GM21786 (cell line): ENCODE data around the gene ATP5F1A.
"Not testable (repeated sequence)": the region's sequence is repeated elsewhere in the genome, so short reads cannot be mapped to it uniquely, and the experiment has no call there.

Experiments
- ATAC-seq: cut with Tn5 transposase; IDR thresholded peaks from one replicate; pipeline ENCODE4 v1.9.1; 2021; ENCODE audit not compliant: unreplicated experiment

The ATP5F1A gene

GRCh38 chr18:46097801-46098615, at the start of gene ATP5F1A:
ATP5F1A (minus strand) TSS chr18:46098296; CDS start chr18:46098231, 65 bp downstream.
- peak; percentile 84 for ATAC-seq

- no peak for ATAC-seq
Observed at GRCh38 chr18:46141199-46141598, 43.1 kb upstream of the ATP5F1A start.

- ATAC-seq = no peak
Observed at GRCh38 chr18:46140173-46140572, 42.1 kb upstream of the ATP5F1A start.

GRCh38 chr18:46134920-46135675, 37.0 kb upstream of the ATP5F1A start:
- ATAC-seq = no peak

- no peak for ATAC-seq
Observed at GRCh38 chr18:46133534-46133933, 35.4 kb upstream of the ATP5F1A start.

- ATAC-seq = not testable (repeated sequence)
Observed at GRCh38 chr18:46130549-46130948, 32.5 kb upstream of the ATP5F1A start.

GRCh38 chr18:46130061-46130460, 32.0 kb upstream of the ATP5F1A start:
- no peak for ATAC-seq

GRCh38 chr18:46126625-46127024, 28.5 kb upstream of the ATP5F1A start:
- not testable (repeated sequence) for ATAC-seq

GRCh38 chr18:46113751-46114150, 15.7 kb upstream of the ATP5F1A start:
- ATAC-seq = no peak

GRCh38 chr18:46110406-46110805, 12.3 kb upstream of the ATP5F1A start:
- no peak for ATAC-seq

- no peak for ATAC-seq
Observed at GRCh38 chr18:46109386-46109785, 11.3 kb upstream of the ATP5F1A start.

GRCh38 chr18:46104128-46104911, 6.2 kb upstream of the ATP5F1A start, which contains the start of gene HAUS1:
HAUS1 (plus strand) TSS chr18:46104385; CDS start chr18:46104412, 27 bp downstream.
- ATAC-seq = peak; percentile 97

- ATAC-seq = no peak
Observed at GRCh38 chr18:46099463-46099862, 1.4 kb upstream of the ATP5F1A start.

GRCh38 chr18:46098616-46098933, 479 bp upstream of the ATP5F1A start:
- ATAC-seq = no peak

- ATAC-seq = peak; percentile 31
Observed at GRCh38 chr18:46097431-46097800, 680 bp downstream of the ATP5F1A start.

- no peak for ATAC-seq
Observed at GRCh38 chr18:46096651-46097300, 1.3 kb downstream of the ATP5F1A start.

- no peak for ATAC-seq
Observed at GRCh38 chr18:46095532-46095931, 2.6 kb downstream of the ATP5F1A start.

- not testable (repeated sequence) for ATAC-seq
Observed at GRCh38 chr18:46088501-46088900, 9.6 kb downstream of the ATP5F1A start.

- no peak for ATAC-seq
Observed at GRCh38 chr18:46084431-46084830, 13.7 kb downstream of the ATP5F1A start.

GRCh38 chr18:46080156-46080555, 17.9 kb downstream of the ATP5F1A start:
- no peak for ATAC-seq

GRCh38 chr18:46079336-46079735, 18.8 kb downstream of the ATP5F1A start:
- ATAC-seq = no peak
